HG03103 (cell line): ENCODE measurements around the gene DBF4.
A peak's percentile ranks its signal among the peaks of the same experiment; 100 is the strongest.
"Not testable (repeated sequence)": the region's sequence is repeated elsewhere in the genome, so short reads cannot be mapped to it uniquely, and the experiment has no call there.

Experiments
- ATAC-seq: cut with Tn5 transposase; IDR thresholded peaks from one replicate; pipeline ENCODE4 v1.9.1; 2021; ENCODE audit warnings: low read depth; ENCODE audit not compliant: unreplicated experiment

Gene DBF4, protein sequence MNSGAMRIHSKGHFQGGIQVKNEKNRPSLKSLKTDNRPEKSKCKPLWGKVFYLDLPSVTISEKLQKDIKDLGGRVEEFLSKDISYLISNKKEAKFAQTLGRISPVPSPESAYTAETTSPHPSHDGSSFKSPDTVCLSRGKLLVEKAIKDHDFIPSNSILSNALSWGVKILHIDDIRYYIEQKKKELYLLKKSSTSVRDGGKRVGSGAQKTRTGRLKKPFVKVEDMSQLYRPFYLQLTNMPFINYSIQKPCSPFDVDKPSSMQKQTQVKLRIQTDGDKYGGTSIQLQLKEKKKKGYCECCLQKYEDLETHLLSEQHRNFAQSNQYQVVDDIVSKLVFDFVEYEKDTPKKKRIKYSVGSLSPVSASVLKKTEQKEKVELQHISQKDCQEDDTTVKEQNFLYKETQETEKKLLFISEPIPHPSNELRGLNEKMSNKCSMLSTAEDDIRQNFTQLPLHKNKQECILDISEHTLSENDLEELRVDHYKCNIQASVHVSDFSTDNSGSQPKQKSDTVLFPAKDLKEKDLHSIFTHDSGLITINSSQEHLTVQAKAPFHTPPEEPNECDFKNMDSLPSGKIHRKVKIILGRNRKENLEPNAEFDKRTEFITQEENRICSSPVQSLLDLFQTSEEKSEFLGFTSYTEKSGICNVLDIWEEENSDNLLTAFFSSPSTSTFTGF

DNA sequence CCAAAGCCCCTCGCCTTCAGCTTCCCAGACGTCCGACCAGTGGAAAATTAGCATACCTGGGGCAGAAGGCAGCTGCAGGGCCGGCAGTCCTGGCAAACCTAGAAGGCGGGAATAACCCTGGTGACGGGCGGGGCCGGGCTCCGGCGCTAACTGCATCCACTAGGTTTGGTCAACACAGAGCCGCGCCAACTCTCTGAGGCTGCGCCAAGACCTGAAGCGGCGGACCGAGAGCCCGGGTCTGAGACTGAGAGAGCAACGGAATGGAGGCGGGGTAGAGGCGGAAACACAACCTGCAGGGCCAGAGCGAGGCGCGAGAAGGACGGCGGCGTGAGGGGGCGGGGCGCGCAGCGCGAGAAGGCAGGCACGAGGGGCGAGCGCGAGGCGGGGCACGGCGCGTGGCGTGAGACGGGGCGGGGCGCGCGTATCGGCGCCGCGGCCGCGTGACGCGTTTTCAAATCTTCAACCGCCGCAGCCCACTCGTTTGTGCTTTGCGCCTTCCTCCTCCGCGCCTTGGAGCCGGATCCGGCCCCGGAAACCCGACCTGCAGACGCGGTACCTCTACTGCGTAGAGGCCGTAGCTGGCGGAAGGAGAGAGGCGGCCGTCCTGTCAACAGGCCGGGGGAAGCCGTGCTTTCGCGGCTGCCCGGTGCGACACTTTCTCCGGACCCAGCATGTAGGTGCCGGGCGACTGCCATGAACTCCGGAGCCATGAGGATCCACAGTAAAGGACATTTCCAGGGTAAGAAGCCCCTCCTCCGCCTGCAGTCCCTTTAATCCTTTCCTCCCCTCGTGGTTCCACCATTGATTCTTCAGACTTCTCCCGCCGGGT is at the start of gene DBF4, which contains the start of gene SLC25A40:
Gene DBF4 (plus strand): TSS at position 454 of the 829 bp plus-strand sequence. CDS start 240 bp downstream, at position 694.
Gene SLC25A40 (minus strand): TSS at position 321 of the 829 bp plus-strand sequence. CDS start 17,633 bp downstream, outside the sequence.
- ATAC-seq = peak; percentile 85

DNA sequence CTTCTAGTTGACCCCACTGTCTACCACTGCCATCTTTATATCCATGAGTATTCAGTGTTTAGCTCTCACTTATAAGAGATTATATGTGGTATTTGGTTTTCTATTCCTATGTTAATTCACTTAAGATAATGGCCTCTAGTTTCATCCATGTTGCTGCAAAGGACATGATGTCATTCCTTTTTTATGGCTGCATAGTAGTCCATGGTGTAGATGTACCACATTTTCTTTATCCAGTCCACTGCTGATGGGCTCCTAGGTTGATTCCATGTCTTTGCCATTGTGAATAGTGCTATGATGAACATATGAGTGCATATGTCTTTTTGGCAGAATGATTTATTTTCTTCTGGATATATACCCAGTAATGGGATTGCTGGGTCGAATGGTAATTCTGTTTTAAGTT is 47.9 kb upstream of the DBF4 start:
- ATAC-seq = not testable (repeated sequence)

DNA sequence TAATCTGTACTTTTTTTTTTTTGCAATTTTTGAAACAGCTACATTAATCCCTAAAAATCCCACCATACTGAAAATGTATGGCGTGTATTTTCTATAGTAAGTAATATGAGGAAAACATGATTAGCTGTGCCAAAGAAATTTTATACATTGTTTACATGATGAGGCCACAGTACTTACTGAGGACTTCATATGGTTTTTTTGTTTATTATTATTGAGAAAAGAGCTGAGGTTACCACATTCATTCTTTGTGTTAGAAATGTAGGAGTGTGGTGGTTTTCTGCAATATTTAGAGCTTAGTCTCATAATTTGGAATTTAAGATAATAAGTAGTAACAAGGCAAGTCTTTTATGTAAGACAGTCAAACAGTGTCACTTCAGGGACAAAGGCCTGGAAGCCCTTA is 45.2 kb upstream of the DBF4 start:
- ATAC-seq = no peak

DNA sequence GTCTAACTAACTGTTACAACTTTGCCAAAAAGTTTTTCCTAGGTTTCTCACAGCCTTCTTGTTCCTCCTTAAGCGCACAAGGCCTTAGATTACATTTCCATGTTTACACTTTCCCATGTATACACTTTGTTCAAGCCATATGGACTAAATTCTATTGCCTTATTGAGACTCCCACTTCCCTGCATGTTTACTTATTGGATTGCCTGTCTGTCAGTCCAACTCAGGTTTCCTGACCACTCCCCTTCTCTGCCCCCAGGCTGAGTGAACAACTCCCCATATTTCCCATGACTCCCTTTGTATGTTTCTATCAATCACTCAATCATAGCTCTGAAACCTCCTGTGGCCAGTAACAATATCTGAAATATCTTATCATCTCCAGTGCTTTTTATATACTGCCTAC is 43.2 kb upstream of the DBF4 start:
- no peak for ATAC-seq

DNA sequence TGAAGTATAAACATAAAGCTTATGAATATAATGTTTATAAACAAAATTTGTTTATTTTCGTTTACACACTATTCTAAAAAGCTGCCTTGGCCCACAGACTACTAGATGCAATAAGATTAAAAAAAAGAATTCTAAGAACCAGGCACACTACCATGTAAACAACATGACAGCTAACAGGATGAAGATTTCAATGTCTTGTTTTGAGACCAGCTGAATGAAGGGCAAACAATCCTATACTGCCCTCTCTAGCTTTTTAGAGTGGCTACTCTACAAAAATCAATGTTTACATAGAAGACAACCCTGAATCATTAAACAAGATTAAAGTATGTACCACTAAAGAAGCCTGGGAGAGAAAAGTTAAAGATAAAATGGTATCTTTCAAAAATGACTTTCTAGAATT is 38.7 kb upstream of the DBF4 start:
- no peak for ATAC-seq

DNA sequence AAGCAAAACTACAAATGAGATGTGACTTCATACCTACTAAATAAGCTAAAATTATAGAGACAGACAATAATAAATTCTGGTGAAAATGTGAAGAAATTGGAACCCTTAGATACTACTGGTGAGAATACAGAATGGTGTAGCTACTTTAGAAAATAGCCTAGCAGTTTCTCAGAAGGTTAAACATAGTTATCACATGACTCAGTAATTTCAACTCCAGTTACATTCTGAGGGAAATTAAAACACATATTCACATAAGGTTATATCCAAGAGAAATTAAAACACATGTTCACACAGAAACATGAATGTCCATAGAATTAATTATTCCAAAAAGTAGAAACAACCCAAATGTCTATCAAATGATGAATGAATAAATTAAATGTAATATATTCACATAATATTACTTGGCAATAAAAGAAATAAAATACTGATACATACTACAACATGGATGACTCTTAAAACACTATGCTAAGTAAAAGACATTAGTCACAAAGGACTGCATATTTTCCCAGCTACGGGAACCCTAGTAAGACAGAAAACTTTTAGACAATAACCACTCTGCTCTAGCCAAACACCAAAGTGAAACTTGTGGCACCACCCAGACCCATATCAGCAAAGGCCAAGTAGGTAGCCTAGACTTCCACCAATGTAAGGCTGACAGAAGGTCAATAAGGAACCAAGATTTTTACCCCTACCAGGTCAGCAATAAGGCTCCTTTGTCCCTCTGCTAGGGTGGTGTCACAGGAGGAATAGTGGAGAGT is 25.3 kb upstream of the DBF4 start:
- no peak for ATAC-seq

DNA sequence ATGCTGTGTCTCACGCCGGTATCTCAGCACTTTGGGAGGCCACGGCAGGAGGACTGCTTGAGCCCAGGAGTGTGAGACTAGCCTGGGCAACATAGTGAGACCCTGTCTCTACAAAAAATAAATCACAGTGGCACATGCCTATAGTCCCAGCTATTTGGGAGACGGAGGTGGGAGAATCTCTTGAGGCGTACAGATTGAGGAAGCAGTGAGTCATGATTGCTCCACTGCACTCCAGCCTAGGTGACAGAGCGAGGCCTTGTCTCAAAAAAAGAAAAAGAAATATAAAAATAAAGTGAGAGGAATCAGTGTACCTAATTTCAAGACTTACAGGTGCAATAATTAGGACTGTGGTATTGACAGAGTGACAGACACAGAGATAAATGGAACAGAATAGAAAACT is 24.0 kb upstream of the DBF4 start:
- no peak for ATAC-seq

DNA sequence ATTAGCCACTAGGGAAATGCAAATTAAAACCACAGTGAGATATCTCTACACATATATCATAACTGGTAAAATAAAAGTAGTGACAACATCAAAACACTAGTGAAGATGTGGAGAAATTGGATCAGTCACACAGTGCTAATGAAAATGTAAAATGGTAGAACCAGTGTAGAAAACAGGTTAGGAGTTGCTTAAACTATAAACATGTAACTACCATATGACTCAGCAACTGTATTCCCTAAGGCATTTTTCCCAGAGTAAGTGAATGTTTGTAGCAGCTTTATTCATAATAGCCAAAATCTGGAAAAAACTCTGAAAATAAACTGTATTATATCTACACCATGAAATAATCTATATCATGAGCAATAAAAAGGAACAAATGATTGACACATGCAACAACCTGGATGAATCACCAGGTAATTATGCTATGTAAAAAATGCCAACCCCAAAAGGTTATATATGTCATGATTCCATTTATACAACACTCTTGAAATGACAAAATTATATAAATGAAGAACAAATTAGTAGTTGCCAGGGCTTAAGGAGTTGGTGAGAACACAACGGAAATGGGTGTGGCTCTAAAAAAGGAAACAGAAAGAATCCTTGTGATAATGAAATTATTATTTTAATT is 22.9 kb upstream of the DBF4 start:
- ATAC-seq = no peak

DNA sequence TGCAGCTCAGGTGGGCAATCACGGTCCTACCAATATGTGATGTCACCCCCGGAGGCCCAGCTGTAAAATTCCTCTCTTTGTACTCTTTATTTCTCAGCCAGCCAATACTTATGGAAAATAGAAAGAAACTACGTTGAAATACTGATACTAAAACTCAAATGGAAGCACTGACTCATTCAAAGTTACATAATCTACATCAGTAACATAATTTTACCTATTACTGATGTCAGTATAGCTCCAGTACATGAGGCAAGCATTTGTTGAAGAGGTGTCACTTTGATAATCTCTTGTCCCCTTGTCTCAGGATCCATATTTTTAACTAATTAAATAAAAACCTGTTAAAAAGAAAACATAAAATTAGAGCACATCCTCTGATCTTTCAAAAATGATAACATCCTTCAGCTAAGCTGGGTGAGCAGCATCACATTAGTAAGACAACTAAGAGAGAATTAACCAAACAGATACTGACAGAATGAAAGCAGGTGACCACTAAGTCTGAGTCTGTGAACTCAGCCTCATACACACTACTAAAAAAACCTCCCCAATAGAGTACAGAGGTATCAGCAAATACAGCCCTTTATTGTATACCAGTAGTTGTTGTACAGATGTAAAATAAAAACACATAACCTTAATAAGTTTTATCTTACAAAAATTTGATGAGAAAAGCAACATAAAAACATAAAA is 17.7 kb upstream of the DBF4 start:
- no peak for ATAC-seq

DNA sequence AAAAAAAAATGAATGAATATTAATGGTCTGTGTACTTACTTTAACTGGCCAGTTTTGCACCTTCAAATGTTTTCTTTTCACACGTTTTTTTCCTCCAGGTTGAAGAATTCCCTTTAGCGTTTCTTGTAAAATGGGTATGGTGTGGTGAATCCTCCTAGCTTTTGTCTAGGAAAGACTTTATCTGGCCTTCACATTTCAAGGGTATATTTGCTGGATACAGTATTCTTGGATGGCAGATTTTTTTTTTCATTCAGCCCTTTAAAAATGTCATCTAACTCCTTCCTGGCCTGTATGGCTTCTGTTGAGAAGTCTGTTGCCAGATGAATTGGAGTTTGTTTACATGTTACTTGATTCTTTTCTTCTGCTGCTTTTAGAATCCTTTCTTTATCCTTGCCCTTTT is 10.2 kb upstream of the DBF4 start:
- ATAC-seq = no peak

DNA sequence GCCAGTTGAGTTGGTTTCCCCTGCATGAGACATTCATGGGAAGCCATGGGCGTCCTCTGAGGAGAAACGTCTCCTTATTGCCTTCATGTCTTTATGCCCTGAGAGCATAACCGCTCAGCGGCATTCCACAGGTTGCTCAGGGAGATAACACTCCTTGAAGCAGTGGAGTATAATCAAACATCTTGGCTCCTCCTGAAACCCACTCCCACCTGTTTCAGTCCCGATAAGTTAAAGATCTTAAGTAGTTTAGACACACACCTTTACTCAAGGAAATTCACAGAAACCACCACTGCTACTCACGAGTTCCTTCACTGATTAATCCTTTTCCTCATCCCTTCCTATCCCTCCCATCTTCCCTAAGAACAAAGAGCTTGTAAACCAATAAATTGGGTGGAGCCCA is 9.8 kb upstream of the DBF4 start:
- ATAC-seq = not testable (repeated sequence)

DNA sequence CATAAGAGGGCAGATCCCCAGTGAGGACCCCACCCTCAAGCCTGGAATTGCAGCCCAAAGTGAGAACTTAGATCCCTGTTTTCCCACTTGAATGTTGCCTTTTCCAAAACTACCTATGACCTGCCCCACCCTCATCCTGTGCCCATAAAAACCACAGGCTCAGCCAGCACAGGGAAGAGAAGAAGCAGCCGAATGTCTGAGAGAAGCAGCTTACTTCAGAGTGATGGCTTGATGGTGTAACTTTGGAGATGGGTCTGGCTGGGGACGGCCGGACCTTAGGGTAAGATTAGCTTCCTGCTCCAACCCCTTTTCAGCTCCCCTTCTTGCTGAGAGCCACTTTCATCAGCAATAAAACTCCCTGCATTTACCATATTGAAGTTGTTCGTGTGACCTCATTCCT is 5.8 kb upstream of the DBF4 start:
- ATAC-seq = no peak

DNA sequence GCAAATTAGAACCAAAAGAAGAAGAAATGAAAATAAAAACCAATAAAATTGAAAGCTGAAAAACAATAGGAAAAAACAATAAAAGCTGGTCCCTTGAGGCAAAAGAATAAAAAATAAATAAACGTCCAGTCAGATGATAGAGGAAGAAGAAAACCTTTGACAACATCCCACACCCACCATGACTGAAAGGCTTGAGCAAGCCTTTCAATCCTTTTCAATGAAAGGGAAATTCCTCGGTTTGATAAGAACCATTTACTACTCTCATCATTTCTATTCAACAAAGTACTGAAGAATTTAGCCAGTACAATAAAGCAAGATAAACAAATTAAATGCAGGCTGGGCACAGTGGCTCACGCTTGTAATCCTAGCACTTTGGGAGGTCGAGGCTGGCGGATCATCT is 3.9 kb upstream of the DBF4 start:
- no peak for ATAC-seq

DNA sequence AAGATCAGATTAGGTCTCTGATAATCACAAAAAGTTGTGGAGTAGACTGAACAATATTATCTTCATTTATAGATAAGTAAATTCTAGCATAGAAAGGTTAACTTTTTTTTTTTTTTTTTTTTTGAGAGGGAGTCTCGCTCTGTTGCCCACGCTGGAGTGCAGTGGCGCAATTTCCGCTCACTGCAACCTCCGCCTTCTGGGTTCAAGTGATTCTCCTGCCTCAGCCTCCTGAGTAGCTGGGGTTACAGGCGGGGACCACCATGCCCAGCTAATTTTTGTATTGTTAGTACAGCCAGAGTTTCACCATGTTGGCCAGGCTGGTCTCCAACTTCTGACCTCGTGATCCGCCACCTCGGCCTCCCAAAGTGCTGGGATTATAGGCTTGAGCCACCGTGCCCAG is 3.0 kb upstream of the DBF4 start:
- ATAC-seq = not testable (repeated sequence)

DNA sequence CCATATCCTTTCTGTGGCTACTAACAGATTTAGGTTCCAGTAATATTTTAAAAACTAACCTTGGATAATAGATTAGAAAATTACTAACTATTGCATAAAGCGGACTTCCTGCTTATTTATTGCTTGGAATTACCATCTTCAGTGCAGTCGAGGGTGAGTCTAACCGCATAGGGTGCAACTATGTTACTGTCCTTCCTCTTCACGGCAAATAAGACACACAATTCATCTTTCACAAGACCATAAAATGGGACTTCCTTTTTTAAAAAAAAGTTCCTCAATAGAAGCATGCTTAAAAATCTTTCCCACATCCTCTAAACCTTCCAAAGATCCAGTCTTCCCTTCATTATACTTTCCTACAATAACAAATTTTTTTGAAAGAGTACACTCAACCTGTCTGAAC is 2.2 kb upstream of the DBF4 start:
- no peak for ATAC-seq

DNA sequence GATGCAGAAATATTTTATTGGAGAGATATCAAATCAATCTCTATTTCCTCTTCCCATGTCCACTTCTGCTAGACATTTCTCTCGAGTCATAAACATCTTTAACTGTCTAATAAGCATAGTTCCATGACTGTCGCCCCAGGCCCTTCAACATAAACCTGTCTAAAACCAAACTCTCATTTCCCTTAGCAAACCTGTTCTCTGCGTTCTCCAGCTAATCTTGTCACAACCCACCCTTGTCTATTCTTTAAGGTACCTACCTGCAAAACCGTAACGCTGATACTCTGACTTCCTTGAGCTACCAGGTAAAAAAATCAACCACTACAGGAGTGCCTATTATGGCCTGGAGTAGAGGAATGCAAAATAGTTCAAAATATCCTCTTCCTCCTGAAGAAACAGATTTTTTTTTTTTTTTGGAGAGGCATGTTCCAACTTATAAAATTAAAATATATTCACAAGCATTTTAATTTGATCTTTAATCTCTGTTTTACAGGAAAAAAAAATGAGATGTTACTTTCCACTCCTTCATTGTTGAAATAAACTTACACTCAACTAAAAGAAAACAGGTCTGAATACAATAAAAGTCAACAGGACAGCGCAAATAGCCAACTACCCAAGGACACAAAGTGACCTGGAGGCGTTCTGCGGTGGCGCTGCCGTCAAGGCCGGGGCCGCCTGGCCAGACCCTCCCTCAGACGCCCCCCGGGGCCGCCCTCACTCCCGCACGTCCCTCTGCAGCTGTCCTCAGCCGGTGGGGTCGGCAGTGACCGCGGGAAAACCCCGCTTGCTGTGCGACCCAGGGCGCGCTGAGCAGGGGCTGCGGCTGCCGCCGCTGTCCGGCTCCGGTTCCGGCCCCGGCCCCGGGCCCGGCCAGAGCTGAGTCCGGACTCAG is 898 bp upstream of the DBF4 start:
- peak; percentile 3 for ATAC-seq

DNA sequence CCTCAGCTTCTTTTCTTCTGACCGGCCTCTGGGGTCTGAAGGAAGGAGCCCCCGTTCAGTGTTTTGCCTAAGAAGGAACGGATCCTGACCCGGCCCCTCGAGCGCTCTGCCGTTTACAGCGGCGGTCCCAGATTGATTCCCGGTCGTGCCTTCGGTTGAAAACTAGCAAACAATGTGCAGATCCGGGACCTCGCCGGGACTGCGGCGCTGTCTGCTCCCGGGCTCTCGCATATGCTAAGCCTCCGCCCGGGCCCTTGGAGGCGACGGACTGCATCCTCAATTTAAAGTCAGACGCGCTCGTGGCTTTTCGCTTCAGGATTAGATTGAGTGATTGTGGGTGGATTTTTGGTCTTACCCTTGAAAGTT is 559 bp downstream of the DBF4 start:
- ATAC-seq = no peak

DNA sequence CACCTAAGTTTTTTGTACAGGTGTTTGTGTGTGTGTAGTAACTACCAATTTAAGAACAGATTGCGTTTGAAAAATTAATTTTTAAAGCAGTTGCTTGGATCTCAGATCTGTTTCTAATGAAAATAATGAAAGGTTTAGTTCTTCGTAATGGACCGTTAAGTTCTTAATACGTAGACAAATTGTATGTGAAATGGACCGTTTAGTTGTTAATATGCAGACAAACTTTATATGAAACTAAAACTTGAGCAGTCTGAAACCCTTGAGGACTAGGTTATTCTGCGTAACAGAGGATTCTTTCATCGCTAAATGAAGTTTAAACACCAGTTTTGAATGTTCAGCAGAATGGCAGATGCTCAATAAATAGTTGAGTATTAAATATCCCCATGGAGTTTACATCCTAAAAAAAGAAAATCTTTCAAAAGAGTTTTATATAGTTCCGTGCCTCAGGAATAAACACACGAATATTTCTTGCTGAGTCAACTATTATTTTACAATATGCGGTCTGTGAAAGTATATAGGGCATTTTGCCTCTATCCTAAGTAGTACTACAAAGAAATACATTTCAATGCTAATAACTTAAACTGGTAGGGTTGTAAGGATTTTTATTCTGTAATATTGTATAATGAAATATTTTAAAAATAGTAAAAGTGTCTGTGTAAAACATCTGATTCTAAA is 1.2 kb downstream of the DBF4 start:
- ATAC-seq = no peak
